Posterior vena cava (tissue), 2 donors: ENCODE measurements around the gene HOXA11. TPM values are rescaled to one million over a fixed set of nuclear protein-coding genes. Genes with fewer than 3 reads are reported as not detected.
A peak's percentile ranks its signal among the peaks of the same experiment; 100 is the strongest.

Experiments
- DNase-seq: peaks from one replicate; pipeline ENCODE4 v3.0.0-alpha.2; 2020; ENCODE audit warnings: low spot score
- intact Hi-C, 2 donors: fragments of 100-400 bp; cut with DNase I; formaldehyde crosslinking; loops; one replicate each; pipeline versions ENCODE4 v1.14.1 to v1.14.2; 2022 to 2023
- total RNA-seq, 2 donors: library from RNA; stranded (reverse); fragmentation: NEBNext Ultra II Directional; extraction: Animal tissue kit (Norgen Biotek cat#: 25700); gene quantifications; one replicate each; pipeline ENCODE4 v1.2.1, GENCODE V29; 2021
- donor health status: DM: yes; HTN: yes; CAD: no.
- donor health status: DM: yes; HTN: yes; CAD: no.

Gene HOXA11
- total RNA-seq, 2 donors from 2014 or later: 0.51 to 1.1 TPM

GRCh38 chr7:27174874-27175625 lies 10.0 kb downstream of the HOXA11 start:
- no peak for DNase-seq
- intact Hi-C loops: no loop called here

GRCh38 chr7:27173956-27174873 lies 10.8 kb downstream of the HOXA11 start, which contains the start of gene HOXA10:
Gene HOXA10, minus strand, starts transcription at chr7:27174320. Its CDS starts 14 bp downstream, at chr7:27174306.
- DNase-seq: peak; percentile 80
- intact Hi-C loops: no loop called here

GRCh38 chr7:27173511-27173955 lies 11.5 kb downstream of the HOXA11 start:
- intact Hi-C loops: no loop called here
- DNase-seq: peak; percentile 86

DNA sequence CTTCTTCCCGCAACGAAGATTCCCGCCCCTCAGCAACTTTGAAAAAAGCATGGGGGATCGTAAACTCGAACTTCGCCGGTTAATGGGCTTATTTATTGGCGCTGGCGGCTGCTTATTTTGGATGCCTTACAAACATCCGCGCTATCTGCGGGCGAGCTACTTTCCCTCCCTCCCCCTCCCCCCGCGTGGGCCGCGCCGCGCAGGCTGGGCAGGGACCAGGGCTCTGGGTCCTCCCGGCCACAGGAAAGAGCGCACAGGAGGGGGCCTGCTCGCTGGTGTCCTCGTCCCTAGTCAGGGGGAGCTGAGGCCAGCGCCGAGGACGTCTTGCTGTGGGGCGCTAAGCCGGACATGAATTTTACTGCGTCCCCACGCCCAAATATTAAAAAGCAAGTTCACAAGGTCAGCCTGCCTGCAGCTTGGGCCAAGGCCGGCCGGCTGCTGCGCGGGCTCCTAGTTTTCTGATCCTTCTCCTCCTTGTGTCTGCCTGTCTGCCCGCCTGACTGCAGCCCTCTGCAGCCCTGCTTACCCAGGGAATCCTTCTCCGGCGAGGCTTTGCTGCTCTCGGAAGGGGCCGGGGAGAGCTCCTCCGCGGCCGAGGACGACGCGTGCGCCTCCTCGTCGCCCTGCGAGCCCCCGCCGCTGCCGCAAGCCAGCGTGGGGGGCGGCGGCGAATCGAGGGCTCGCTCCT lies 12.1 kb downstream of the HOXA11 start:
- peak; percentile 90 for DNase-seq
- intact Hi-C loops: no loop called here

DNA sequence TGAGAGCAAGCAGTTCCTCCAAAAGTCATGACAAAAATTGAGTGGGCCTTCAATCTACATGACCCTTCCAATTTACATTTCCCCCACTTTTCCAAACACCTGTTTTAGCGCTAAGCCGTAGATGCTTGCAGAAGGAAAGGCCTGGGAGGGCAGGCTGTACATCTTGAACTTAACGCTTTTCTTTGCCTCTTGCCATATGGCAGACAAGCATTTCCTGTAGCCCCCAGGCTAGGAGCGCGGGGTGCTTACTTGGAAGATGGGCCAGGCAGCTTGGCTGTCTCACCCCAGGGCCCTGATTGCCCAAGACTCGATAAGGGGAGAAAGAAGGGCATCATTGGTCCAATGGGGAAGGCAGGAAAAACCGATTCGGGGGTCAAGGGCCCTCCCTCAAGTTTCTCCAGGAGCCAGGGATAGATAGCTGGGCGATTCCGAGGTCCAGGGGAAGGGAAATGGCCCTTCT lies 12.7 kb downstream of the HOXA11 start:
- intact Hi-C loops: no loop called here
- peak; percentile 72 for DNase-seq

- intact Hi-C loops: no loop called here
Observed at GRCh38 chr7:27171637-27172314, 13.3 kb downstream of the HOXA11 start.

DNA sequence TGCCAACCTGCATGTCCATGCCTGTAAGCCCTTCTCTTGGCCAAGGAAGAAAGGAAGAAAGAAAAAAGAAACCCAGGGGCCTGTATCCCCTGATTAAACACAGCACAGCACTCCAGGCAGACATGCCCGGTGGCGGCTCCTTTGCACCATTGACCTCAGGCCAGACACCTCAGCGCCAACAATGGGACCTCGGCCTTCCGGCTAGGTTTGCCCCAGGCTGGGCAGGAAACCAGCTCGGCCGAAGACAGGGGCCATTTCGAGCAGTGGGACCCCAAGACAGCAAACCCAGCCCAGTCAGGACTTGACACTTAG lies 13.8 kb downstream of the HOXA11 start:
- peak; percentile 80 for DNase-seq

More at GRCh38 chr7:27171637-27172314, 13.3 kb downstream of the HOXA11 start:
- DNase-seq: no peak

DNA sequence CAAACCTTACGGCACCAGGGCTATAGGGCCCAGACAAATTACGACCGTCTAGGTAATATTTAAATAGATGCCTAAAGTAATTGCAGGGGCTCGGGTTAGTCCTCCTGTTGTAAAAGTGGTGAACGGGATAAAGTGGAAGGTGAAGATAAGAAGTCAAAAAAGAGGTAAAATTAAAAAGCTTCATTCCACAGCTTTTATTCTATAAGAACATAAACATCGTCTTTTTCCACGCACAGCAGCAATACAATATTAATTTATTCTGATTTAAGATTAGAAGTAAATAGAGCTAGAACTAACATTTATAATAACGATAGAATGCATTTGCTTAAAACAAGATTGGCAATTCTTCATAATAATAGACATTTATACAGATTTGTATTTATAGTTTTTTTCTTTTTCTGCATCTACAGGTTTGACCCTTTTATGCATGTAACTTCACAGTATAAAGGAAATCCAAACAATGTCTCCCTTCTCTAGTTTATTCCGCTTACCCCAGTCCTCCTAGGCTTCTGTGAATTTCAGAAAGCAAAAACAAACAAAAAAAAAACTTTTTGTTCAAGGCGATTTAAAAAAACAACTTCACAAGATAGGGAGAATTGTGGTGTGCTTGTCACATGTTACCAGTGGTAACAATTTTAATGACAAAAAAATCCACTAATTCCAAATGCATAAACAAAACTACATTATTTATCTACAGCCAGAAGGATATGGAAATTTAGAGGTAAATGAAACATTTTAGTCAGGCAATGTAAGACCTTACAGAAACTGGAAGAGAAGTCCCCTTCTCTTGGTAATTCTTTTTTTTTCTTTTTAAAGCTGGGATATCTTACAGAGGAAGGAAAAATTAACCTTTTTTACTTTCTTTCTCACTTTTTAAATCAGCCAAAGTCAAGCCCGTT lies 14.4 kb downstream of the HOXA11 start:
- no peak for DNase-seq
- intact Hi-C loops: no loop called here

More for the DNA sequence above, 13.8 kb downstream of the HOXA11 start:
- intact Hi-C loops: no loop called here

DNA sequence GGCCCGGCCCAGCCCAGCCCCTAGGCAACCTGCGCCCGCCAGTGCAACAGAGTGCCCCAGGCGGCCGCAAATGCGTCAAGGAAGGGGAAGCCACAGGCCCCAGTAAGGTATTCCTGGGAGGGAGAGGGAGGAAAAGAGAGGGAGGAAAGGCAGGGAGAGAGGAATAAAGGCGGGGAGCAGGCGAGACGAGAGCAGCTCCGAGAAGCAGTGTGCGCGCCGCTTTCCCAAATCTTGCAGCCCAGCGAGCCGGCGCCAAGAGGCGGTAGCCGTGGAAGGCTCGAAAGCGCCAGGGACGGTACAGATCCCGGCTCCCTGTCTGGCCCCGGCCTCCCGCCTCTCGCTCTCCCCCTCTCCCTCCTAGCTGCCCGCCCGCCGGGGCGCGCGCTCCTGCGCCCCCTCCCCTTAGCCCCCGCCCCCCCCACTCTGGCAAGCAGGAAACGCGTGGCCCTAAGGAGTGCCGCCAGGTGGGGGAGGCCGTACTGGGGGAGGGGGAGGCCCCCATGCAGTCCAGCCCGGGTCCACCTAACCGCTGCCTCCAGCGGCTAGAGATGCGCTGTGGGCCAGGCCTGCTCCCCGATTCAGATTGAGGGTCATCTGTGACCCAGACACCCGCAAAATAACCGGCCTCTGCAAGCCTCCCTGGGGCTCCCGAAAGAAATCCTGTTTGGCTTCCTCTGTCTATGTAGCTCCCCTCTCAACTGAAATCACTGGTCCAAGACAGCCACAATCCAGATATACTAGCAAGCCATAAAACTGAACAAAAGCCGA lies 15.2 kb downstream of the HOXA11 start:
- DNase-seq: peak; percentile 82
- intact Hi-C loops: loop anchor here (10.0 kb wide), 4 partner anchors 795 to 1315 kb away; partner anchors contain the start of genes CBX3 (in 1 of the 2) and HNRNPA2B1 (in 1 of the 2)

DNA sequence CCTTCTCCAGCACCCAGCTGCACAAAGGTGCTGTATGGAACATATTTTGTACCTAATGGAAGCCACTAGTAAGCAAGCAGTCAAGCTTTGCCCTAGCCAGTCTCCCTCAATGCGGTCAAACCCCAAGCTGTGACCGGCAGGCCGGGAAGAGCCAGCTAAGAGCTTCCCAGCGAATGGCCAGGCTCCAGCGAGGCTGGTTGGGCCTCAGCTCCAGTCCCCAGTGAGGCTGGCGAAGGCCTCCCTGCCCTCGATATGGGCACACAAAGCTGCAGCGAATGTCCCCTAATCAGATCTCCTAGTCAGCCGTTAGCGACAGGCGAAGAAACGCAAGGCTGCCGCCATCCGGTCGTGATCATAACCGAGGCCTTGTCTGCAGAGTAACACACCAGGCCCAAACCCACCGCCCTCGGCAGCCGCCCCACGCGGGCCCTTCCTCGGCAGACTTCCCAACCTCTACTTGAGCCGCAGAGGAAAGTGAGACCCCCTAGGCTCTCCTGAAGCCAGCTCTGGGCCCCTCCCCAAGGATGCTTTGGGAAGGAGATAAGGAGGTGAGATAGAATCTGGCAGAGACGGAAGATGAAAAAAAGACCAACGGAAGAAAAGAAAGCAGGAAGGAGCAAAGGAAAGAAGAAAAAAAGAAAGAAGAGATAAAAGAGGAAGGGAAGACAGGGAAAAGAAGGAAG lies 16.6 kb downstream of the HOXA11 start:
- intact Hi-C loops: loop anchor here (10.0 kb wide), 4 partner anchors 794 to 1314 kb away; partner anchors contain the start of genes CBX3 (in 1 of the 2) and HNRNPA2B1 (in 1 of the 2)
- peak; percentile 83 for DNase-seq

DNA sequence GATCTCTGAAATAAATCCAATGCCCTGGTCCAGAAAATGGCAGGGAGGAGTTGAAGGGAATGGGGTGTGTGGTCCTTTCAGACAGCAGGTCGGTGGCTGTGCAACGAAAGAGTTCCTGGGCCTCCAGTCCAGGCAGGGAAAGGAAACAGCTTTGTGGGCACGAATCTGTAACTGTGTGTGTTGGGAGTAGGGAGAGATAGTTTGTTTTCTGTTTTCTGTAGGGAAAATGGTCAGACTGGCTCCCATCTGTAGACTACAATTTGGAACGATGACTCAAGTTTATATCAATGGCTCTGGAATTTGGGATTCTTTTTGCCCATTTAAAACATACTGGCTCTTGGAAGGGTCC lies 17.1 kb downstream of the HOXA11 start:
- intact Hi-C loops: loop anchor here (10.0 kb wide), 4 partner anchors 793 to 1313 kb away; partner anchors contain the start of genes CBX3 (in 1 of the 2) and HNRNPA2B1 (in 1 of the 2)
- DNase-seq: no peak

- intact Hi-C loops: loop anchor here (10.0 kb wide), 4 partner anchors 792 to 1312 kb away; partner anchors contain the start of genes CBX3 (in 1 of the 2) and HNRNPA2B1 (in 1 of the 2)
- DNase-seq: peak; percentile 83
Observed at GRCh38 chr7:27166531-27167505, 18.2 kb downstream of the HOXA11 start.

GRCh38 chr7:27165996-27166530 lies 19.0 kb downstream of the HOXA11 start:
- peak; percentile 82 for DNase-seq
- intact Hi-C loops: loop anchor here (10.0 kb wide), 4 partner anchors 791 to 1311 kb away; partner anchors contain the start of genes CBX3 (in 1 of the 2) and HNRNPA2B1 (in 1 of the 2)

GRCh38 chr7:27165089-27165995 lies 19.7 kb downstream of the HOXA11 start, which contains the start of gene HOXA9:
Gene HOXA9, minus strand, starts transcription at chr7:27165537. Its CDS starts 80 bp downstream, at chr7:27165457.
- intact Hi-C loops: loop anchor here (10.0 kb wide), 4 partner anchors 791 to 1311 kb away; partner anchors contain the start of genes CBX3 (in 1 of the 2) and HNRNPA2B1 (in 1 of the 2)

More at GRCh38 chr7:27165089-27165995, 19.7 kb downstream of the HOXA11 start, which contains the start of gene HOXA9:
- DNase-seq: peak; percentile 96
